Mesenchymal stem cell (in vitro differentiated cells and primary cell): ENCODE data around the gene ANKMY1.

Experiments
- DNase-seq: peaks from one replicate; pipeline ENCODE4 v3.0.0-alpha.2; 2013
- H2AFZ ChIP-seq: one replicate; pipeline ENCODE4 v1.6.1; 2013; ENCODE audit warnings: low read depth, mild to moderate bottlenecking, control low read depth, inconsistent platforms, low read length, moderate library complexity
- H2AK5ac ChIP-seq: 2 replicates; pipeline ENCODE4 v1.6.1; 2013; ENCODE audit warnings: low read length, moderate library complexity, mild to moderate bottlenecking, inconsistent platforms; ENCODE audit not compliant: severe bottlenecking
- H2BK120ac ChIP-seq: one replicate; pipeline ENCODE4 v1.6.1; 2013; ENCODE audit warnings: low read depth, mild to moderate bottlenecking, inconsistent platforms, low read length, moderate library complexity
- H2BK12ac ChIP-seq, 2 experiments: one replicate each; pipeline ENCODE4 v1.6.1; 2013; ENCODE audit warnings: inconsistent platforms in 2 of 2, low read length in 2 of 2, mild to moderate bottlenecking in 2 of 2, moderate library complexity in 2 of 2, control low read depth in 1 of 2
- H2BK15ac ChIP-seq: one replicate; pipeline ENCODE4 v1.6.1; 2013; ENCODE audit warnings: mild to moderate bottlenecking, low read depth, inconsistent platforms; ENCODE audit not compliant: poor library complexity, severe bottlenecking
- H2BK5ac ChIP-seq: 2 replicates; pipeline ENCODE4 v1.6.1; 2013; ENCODE audit warnings: low read depth, mild to moderate bottlenecking, low read length, control low read depth, inconsistent platforms; ENCODE audit not compliant: poor library complexity, severe bottlenecking
- H3K14ac ChIP-seq, 2 experiments: one replicate each; pipeline ENCODE4 v1.6.1; 2013; ENCODE audit warnings: inconsistent platforms in 2 of 2, low read length in 2 of 2, control low read depth in 1 of 2, mild to moderate bottlenecking in 1 of 2, moderate library complexity in 1 of 2
- H3K18ac ChIP-seq, 2 experiments: one replicate each; pipeline ENCODE4 v1.6.1; 2013; ENCODE audit warnings: inconsistent platforms in 2 of 2, low read length in 2 of 2, control low read depth in 1 of 2, low read depth in 1 of 2, mild to moderate bottlenecking in 1 of 2
- H3K23ac ChIP-seq, 2 experiments: one replicate each; pipeline ENCODE4 v1.6.1; 2013; ENCODE audit warnings: inconsistent platforms in 2 of 2, low read length in 2 of 2, mild to moderate bottlenecking in 2 of 2, moderate library complexity in 2 of 2, control low read depth in 1 of 2
- H3K27ac ChIP-seq: 2 replicates; pipeline ENCODE4 v1.5.1; 2013; ENCODE audit warnings: mild to moderate bottlenecking, moderate library complexity, low read length, control low read depth, inconsistent platforms; ENCODE audit not compliant: poor library complexity, severe bottlenecking
- H3K27me3 ChIP-seq, 2 experiments: 2 replicates each; pipeline versions ENCODE4 v1.6.1 to v1.7.0; 2013; ENCODE audit warnings: low read length in 2 of 2, mild to moderate bottlenecking in 2 of 2, moderate library complexity in 2 of 2, control low read depth in 1 of 2, inconsistent platforms in 1 of 2; ENCODE audit not compliant: control insufficient read depth in 1 of 2, insufficient read depth in 1 of 2
- H3K36me3 ChIP-seq, 2 experiments: 2 replicates each; pipeline versions ENCODE4 v1.6.1 to v1.7.0; 2013; ENCODE audit warnings: low read length in 2 of 2, control low read depth in 1 of 2, inconsistent platforms in 1 of 2, low read depth in 1 of 2, mild to moderate bottlenecking in 1 of 2; ENCODE audit not compliant: insufficient read depth in 2 of 2, control insufficient read depth in 1 of 2
- H3K4ac ChIP-seq, 2 experiments: one replicate each; pipeline ENCODE4 v1.6.1; 2013; ENCODE audit warnings: inconsistent platforms in 2 of 2, low read length in 2 of 2, mild to moderate bottlenecking in 2 of 2, moderate library complexity in 2 of 2, control low read depth in 1 of 2, low read depth in 1 of 2
- H3K4me1 ChIP-seq: 2 replicates; pipeline ENCODE4 v1.6.1; 2013; ENCODE audit warnings: low read depth, low read length, control low read depth; ENCODE audit not compliant: control insufficient read depth, insufficient read depth
- H3K4me2 ChIP-seq: 2 replicates; pipeline ENCODE4 v1.6.1; 2013; ENCODE audit warnings: low read length, mild to moderate bottlenecking, inconsistent platforms; ENCODE audit not compliant: poor library complexity, severe bottlenecking
- H3K4me3 ChIP-seq, 2 experiments: 2 replicates each; pipeline versions ENCODE4 v1.5.1 to v1.7.0; 2013; ENCODE audit warnings: low read length in 2 of 2, mild to moderate bottlenecking in 2 of 2, control low read depth in 1 of 2, low read depth in 1 of 2; ENCODE audit not compliant: insufficient read depth in 1 of 2
- H3K79me1 ChIP-seq: replicated peaks from 2 replicates; pipeline ENCODE4 v1.6.1; 2013; ENCODE audit warnings: mild to moderate bottlenecking, control low read depth, low read length, inconsistent platforms; ENCODE audit not compliant: poor library complexity, severe bottlenecking
- H3K9ac ChIP-seq: 2 replicates; pipeline ENCODE4 v1.7.0; 2013; ENCODE audit warnings: mild to moderate bottlenecking, low read length, moderate library complexity
- H3K9me3 ChIP-seq: 2 replicates; pipeline ENCODE4 v1.7.0; 2013; ENCODE audit warnings: mild to moderate bottlenecking, low read length; ENCODE audit not compliant: control insufficient read depth
- H4K8ac ChIP-seq: one replicate; pipeline ENCODE4 v1.6.1; 2013; ENCODE audit warnings: inconsistent platforms, mild to moderate bottlenecking, low read length, moderate library complexity
- H4K91ac ChIP-seq: one replicate; pipeline ENCODE4 v1.6.1; 2013; ENCODE audit warnings: mild to moderate bottlenecking, low read length, inconsistent platforms
- WGBS: methylation state at CpG from one replicate; pipeline ENCODE4 v1.1.7; 2013; ENCODE audit warnings: mixed read lengths; 5-methylcytosine and 5-hydroxymethylcytosine counted together

ANKMY1 gene

DNA sequence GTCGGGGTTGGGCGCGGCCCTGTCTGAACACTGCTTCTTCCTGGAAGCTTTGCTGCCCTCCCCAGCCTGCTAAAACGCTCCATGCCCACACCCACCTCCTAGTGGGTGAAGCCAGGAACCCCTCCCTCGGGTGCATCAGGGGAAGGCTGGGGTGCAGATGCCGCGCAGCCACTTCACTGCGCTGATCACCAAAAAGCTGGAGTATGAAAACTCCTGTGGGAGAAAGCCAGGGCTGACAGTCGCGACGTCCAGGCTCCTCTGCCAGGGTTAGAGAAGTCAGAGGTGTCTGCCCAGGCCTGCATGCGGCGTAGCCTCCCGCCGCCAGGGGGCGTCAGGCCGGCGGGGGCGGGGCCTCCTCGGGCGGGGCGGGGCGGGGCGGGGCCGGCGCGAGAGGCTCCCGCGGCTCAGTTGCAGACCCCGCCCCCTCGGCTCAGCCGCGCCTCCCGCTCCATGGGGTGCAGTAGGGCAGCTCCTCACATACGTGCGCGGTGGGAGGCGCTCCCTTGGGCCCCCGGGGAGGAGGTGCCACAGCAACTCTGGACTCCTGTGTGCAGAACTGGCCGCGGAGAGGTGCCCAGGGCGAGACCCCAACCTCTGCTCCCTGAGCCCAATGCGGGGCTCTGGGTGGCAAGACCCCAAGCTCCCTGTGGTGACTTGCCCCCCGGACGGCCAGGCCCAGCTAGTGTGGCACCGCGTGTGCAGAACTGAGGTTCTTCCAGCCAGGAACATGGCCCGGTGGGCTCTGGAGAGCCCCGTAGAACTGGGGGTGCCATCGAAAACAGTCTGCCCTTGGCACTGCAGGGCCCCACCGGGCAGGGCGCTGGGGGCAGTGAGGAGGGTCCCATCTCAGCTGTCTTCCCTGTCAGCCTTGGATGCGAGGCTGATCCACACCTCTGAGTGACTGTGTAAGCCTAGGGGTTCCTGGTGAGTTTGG is 8.7 kb upstream of the ANKMY1 start:
- Histone ChIP-seq H3K4me2 (peak overlapping the region; percentile 83), H2BK5ac (no peak overlapping the region), H3K18ac (peak overlapping the region; percentile 79 to 86), H3K4me1 (peaks cover 48% of the 10 kb centered on the region), H3K9me3 (no peaks in the 10 kb centered on the region), H4K91ac (peak overlapping the region; percentile 73), H3K79me1 (peaks cover 35% of the 10 kb centered on the region), H2BK120ac (peak overlapping the region; percentile 59), H3K27me3 (no peaks in the 10 kb centered on the region), H2BK15ac (peak overlapping the region; percentile 52), H3K9ac (peak overlapping the region; percentile 80), H3K23ac (peak overlapping the region in 1 of 2 experiments; percentile 16), H2AFZ (peak overlapping the region; percentile 47), H3K27ac (no peak overlapping the region), H4K8ac (peak overlapping the region; percentile 88), H3K14ac (peak overlapping the region in 1 of 2 experiments; percentile 71), H2AK5ac (peak overlapping the region; percentile 17), H3K4me3 (peak overlapping the region in 1 of 2 experiments; percentile 87), H2BK12ac (peak overlapping the region; percentile 85 to 91), H3K4ac (peak overlapping the region; percentile 90 to 98), H3K36me3 (peaks cover 15 to 17% of the 10 kb centered on the region in 2 experiments)
- 26% methylated on average over 36 of the region's 53 CpGs for WGBS
- peak; percentile 81 for DNase-seq

DNA sequence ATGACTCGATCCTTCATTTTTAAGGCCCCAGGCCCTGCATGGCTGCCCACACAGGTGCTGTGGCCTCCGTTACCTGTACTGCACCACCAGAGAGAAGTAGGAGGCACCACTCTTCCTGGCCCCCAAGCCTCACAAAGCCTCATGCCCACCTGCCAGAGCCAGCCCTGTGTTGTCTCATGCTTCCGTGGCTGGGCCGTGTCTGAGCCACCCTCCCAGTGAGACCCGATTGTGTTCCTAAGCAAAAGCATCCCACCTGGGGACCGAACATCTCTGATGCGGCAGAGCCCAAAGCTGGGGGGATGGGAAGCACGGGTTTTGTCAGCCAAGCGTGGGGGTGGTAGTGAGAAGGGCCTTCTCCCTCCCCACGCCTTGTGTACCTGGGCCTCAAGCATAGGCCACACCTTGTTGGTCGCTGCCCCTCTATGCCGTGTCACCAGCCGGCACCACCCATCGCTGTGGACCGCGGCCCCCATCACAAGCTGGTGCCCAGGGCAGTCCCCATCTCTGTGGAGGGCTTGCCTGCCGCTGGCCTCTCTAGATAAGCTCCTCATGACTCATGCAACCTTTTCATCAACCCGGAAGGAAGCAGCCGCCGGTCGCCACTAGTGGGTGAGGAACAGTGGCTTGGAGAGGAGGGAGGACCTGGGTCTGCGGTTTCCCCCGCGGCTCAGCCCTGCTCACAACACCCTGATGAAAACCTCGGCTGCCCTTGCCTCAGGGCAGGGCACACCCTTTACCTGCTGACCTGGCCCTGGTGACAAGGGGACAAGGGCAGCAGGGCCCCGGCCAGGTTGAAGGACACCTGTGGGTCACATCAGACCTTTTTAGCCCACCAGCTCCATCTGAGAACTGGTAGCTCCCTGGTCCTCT is 7.8 kb upstream of the ANKMY1 start:
- peak overlapping the region; percentile 47 for H2AFZ ChIP-seq
- H3K79me1 ChIP-seq, result peaks cover 29% of the 10 kb centered on the region
- H3K4me1 ChIP-seq, result peaks cover 43% of the 10 kb centered on the region
- H3K4me2 ChIP-seq, result peak overlapping the region; percentile 73
- peak overlapping the region; percentile 79 to 86 for H3K18ac ChIP-seq
- H3K14ac ChIP-seq, result no peak overlapping the region
- peak overlapping the region; percentile 88 for H4K8ac ChIP-seq
- H3K4me3 ChIP-seq, result peak overlapping the region in 1 of 2 experiments; percentile 76
- no peak overlapping the region for H2BK5ac ChIP-seq
- H3K9ac ChIP-seq, result peak overlapping the region; percentile 80
- peak overlapping the region; percentile 90 to 98 for H3K4ac ChIP-seq
- H3K27me3 ChIP-seq, result no peaks in the 10 kb centered on the region
- H2BK12ac ChIP-seq, result peak overlapping the region; percentile 44 to 91
- H3K36me3 ChIP-seq, result peaks cover 15 to 17% of the 10 kb centered on the region in 2 experiments
- no peaks in the 10 kb centered on the region for H3K9me3 ChIP-seq
- H2BK120ac ChIP-seq, result peak overlapping the region; percentile 29
- H3K23ac ChIP-seq, result no peak overlapping the region
- H3K27ac ChIP-seq, result no peak overlapping the region
- peak overlapping the region; percentile 77 for H4K91ac ChIP-seq
- 64% methylated on average over 25 of the region's 26 CpGs for WGBS
- peak; percentile 92 for DNase-seq
- peak overlapping the region; percentile 17 for H2AK5ac ChIP-seq
- H2BK15ac ChIP-seq, result no peak overlapping the region

DNA sequence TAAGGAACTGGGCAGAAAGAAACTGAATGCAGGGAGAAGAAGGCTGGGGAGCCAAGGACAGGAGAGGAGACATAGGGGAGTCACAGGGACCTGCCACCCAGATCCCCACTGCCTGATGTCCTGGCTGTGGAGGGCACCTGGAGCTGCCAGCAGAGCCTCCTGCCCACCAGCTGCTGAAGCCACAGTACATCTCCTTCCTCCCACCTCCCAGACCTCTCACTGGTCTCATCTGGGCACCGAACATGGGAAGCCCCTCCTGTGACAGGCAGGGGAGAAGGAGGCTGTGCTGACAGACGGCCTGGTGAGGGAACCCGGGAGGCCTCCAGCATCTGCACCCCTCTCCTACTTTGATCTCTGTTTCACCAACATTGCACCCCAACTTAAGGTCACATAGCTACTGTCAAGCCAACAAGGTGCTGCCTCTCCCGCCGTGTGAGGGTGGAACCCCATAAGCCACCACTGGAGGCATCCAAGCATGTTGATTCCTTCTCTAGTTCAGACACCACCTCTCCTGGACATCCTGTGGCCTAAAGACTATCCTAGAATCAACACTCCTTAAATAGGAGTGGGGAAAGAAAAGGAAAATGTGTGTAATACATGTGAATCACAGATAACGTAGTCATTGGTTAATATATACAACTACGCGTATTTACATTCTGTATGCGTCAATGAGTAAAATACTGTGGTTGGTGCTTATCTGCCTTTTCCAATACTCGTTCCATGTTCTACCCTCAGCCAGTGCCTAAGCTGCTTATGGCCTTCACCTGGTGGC is 7.0 kb upstream of the ANKMY1 start:
- no peak overlapping the region for H3K9ac ChIP-seq
- peaks cover 39% of the 10 kb centered on the region for H3K4me1 ChIP-seq
- H3K18ac ChIP-seq, result peak overlapping the region; percentile 3 to 16
- H3K79me1 ChIP-seq, result peaks cover 23% of the 10 kb centered on the region
- H2BK15ac ChIP-seq, result no peak overlapping the region
- no peak overlapping the region for H3K23ac ChIP-seq
- H3K27ac ChIP-seq, result no peak overlapping the region
- no peak overlapping the region for H3K14ac ChIP-seq
- no peaks in the 10 kb centered on the region for H3K9me3 ChIP-seq
- peak overlapping the region; percentile 37 for H2BK120ac ChIP-seq
- H2BK12ac ChIP-seq, result peak overlapping the region; percentile 41 to 73
- peaks cover 10 to 17% of the 10 kb centered on the region in 2 experiments for H3K36me3 ChIP-seq
- no peak overlapping the region for H3K4me2 ChIP-seq
- no peak overlapping the region for H2AFZ ChIP-seq
- H2AK5ac ChIP-seq, result no peak overlapping the region
- H4K8ac ChIP-seq, result no peak overlapping the region
- peak; percentile 90 for DNase-seq
- 75% methylated on average over 9 of the region's 10 CpGs for WGBS
- no peak overlapping the region for H3K4me3 ChIP-seq
- no peak overlapping the region for H3K4ac ChIP-seq
- H4K91ac ChIP-seq, result peak overlapping the region; percentile 36
- no peaks in the 10 kb centered on the region for H3K27me3 ChIP-seq
- no peak overlapping the region for H2BK5ac ChIP-seq
